GM18507 (cell line): ENCODE data around the gene LRG1.
A peak's percentile ranks its signal among the peaks of the same experiment; 100 is the strongest.
"Not testable (repeated sequence)": the region's sequence is repeated elsewhere in the genome, so short reads cannot be mapped to it uniquely, and the experiment has no call there.

Source experiments
- DNase-seq: peaks from one replicate; pipeline ENCODE4 v3.0.0; 2011; ENCODE audit warnings: low read depth; ENCODE audit not compliant: insufficient read length; ENCODE audit errors: extremely low spot score
- FAIRE-seq: peaks from 2 replicates; lab custom pipeline; 2011; peaks lifted over from hg19 to GRCh38; lab: Jason Lieb, UNC

The LRG1 gene

DNA sequence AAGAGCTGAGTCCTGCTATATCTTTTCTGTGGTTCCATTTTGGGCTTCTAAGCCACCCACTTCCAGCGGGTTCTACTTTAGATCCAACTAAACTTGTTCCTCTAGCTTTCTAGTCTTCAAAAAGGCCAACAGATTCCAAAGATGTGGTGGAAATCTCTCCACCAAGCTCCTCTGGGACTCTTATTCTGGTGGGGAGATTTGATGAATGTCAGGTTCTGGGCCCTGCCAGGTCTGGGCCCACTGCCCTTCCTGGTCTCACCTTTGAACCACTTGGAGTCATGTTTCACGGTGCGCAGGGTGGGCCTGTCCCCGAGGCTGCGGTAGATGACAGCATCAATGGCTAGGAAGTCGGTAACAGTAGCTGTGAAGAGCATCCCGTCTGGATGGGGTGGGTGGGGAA lies 14.9 kb upstream of the LRG1 start:
- no peak for DNase-seq

DNA sequence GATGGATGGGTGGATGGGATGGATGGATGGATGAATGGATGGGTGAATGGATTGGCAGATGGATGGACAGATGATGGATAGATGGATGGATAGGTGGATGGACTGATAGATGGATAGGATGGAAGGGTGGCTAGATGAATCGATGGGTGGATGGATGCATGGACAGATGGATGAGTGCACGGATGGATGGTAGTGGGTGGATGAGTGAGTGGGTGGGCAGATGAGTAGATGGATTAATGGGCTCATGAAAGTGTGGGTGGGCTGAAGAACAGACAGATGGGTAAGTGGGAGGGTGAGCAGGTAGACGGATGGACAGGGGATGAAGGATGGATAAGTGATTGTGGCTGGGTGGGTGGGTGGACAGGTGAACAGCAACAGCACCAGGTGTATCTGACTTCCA lies 13.9 kb upstream of the LRG1 start:
- FAIRE-seq: no peak
- DNase-seq: no peak

More for the DNA sequence above, 14.9 kb upstream of the LRG1 start:
- FAIRE-seq: no peak

DNA sequence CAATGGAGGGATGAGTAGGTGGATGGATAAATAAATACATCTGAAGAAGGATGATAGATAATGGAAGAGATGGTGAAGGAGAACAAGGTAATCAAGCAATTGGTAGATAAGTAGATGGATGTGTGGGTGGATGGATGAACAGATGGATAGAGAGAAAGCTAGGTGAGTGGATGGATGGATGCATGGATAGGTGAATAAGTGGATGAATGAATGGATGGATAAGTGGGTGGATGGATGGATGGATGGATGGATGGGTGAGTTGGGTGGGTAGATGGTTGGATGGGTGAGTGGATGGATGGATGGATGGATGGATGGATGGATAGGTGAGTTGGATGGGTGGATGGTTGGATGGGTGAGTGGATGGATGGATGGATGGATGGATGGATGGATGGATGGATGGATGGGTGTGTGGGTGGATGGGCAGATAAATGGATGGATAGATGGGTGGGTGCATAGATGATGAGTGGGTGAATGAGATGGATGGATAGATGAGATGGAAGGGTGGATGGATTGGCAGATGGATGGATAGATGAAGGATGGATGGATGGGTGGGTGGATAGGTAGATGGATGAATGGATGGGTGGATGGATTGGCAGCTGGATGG lies 13.4 kb upstream of the LRG1 start:
- no peak for FAIRE-seq

DNA sequence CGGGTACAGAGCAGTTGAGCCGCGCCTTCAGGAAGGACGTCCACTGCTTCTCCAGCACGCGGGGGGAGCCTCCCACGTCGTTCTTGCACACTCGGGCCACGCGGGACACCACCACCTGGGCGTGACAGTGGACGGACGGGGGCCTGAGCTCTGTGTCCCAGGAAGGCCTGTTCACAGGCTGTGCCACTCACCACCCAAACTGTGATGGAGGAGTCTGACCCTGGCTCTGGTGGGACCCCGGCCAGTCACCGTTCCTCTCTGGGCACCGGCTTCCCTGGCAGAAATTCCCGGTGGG lies 12.6 kb upstream of the LRG1 start:
- DNase-seq (no peak), FAIRE-seq (no peak)

More for the DNA sequence above, 13.4 kb upstream of the LRG1 start:
- no peak for DNase-seq

DNA sequence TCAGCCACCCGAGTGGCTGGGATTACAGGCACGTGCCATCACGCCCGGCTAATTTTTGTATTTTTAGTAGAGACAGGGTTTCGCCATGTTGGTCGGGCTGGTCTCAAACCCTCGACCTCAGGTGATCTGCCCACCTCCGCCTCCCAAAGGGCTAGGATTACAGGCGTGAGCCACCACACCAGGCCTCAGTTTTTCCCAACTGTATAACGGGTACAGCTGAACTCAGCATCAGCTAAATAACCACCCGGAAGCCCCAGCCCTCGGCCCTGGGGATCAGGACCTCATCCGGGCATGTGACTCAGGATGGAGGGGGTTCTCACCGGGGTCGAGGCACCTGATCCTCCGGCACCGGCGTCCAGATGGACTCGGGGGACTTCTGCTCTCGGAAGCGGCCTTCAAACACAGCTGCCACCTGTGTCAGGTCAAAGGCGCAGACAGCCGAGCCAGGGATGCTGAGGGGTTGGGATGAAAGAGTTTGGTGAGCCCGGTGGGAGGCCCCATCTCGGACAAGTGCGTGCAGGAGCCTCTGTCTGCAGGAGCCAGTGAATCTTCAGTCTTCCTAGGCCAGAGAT lies 10.7 kb upstream of the LRG1 start:
- FAIRE-seq (no peak), DNase-seq (no peak)

DNA sequence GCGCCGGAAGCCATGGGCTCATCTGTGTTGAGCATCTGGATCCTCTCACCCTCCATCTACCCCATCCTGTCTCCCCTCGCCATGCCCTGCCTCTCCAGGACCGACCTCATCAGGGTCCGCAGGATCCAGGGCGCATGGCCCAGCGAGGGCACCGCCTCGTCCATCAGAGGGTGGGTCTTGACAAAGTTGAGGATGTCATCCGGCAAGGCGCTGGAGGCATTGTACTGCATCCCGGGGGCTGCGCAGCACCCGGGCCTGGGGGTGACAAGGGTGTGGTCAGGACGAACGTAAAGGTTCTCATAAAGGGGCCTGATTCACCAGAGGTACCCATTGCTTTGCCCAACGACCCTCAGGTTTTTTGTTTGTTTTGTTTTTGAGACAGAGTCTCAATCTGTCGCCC lies 10.2 kb upstream of the LRG1 start:
- DNase-seq: no peak
- FAIRE-seq: no peak

DNA sequence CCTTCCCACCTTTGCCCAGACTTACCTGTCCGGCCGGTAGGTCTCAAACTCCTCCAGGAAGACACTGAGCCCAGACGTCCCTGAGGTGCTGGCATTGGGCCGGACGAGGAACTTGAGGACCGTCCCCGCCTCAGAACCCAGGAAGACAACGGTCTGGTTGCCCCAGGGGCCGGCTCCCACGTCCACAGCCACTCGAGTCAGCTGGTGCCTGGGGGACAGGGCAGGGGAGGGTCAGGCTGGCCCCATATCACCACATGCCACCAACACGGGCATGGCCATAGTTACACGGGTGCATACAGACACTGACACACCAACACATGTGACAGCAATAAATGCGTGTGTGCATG lies 8.4 kb upstream of the LRG1 start:
- FAIRE-seq (no peak), DNase-seq (no peak)

DNA sequence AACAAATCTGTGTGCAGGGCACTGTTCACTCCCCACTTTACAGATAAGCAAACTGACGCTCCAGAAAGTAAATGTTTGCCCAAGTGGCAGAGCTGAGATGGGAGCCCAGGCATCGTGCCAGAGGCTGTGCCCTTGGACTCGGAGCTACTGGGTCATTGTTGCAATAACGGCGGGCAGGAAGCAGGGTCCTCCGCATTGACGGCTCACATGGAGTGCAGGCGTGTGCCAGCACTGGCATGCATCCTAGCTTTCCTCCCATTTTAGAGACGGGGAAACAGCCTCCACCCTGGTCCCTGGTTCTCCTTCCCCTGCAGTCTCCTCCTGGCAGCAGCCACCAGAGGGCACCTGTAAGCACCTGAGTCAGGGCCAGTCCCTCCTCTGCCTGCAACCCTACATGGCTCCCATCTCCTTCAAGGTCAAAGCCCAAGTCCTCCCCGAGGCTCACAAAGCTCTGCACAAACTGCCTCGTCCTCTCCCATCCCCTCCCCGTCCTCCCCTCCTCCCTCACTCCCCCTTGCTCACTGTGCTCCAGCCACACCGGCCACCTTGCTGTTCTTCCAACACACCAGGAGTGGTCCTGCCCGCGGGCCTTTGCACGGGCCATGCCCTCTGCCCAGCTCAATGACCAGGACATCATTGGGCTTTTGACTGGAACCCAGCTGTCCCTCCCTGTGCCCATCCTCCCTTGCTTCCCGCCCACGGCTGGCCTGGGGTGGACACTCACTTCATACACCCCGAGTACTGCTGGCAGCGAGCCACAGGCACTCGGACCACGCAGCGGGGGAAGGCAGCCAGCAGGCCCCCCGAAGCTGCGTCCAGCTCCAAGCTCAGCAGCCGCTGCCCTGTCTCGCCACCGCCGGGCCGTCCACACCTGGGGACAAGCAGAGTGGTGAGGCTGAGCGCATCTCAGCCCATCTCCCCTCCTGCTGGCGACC lies 7.7 kb upstream of the LRG1 start:
- no peak for DNase-seq
- no peak for FAIRE-seq

DNA sequence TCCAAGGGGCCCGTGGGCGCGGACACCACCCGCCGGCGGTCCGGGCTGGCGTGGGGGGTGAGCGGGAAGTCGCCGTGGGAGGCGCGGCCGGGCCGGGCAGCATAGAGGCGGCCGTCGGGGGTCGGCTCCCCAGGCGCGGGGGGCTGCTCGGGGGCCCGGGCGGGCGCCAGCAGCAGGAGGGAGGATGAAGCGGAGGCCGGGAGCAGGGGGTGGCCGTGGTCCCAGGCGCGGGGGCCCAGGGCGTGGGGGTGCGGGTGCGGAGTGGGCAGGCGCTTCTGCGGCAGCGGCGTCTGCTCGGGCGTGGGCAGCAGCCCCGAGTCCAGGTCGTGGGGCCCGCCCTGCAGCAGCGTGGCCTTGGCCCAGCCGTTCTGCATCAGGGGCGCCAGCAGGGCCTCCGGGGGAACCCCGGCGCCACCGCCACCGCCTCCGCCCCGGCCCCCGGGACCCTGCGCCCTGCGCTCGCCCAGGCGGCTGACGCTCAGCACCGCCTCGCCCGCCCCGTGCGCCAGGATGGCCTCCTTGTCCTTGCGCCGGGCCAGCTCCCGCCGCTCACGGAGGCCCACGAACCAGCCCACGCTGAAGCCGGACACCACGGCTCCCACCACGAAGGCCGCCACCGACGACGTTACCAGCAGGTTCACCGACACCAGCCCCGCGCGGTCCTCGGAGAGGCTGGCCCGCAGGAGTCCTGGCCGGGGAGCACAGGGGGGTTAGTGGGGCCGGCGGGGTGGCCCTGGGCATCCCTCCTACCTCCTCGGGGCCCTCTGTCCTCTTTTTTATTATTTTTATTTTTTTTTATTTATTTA lies 4.2 kb upstream of the LRG1 start:
- no peak for DNase-seq
- no peak for FAIRE-seq

DNA sequence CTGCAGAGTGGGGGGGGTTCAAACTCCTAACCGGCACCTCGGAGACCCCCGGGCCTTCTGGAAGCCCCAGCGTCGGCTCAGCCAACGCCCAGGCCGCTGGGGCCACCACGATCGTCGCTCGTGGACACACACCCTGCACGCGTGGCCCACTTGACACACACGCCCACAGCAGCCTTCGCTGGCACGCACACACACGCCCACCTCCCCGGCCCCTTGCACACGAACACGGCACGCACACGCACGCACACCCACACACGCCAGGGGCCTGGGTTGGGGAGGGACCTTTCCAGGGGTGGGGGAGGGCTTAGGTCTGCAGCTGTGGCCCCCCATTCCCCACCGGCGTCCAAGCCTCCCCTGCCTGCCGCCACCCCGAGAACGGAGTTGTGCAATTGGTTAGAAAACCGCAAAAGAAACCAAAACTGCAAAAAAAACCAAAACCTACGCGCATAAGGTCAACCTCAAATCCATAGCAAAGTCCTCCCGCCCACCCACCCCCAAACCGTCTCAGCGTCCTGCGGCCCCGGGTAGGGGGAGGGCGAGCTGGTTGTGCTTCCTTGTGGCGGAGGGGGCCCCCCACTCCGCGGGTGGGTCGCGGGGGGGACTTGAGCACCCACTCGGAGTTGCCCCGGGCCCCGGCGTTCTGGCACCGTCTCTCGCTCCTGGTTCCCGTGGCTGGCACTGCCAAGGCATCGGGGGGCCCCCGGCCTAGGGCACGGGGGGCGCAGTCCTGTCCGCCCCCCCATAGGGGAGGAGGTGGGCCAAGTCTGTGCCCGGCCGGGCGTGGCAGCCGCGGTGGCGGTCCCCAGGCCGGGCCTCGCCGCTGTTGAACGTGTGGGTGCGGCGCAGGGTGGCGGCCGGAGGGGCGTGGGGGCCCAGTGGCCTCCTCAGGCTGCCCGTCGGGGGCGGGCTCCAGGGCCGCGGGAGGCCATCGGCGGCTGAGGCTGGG lies 3.3 kb upstream of the LRG1 start:
- FAIRE-seq: no peak
- no peak for DNase-seq

DNA sequence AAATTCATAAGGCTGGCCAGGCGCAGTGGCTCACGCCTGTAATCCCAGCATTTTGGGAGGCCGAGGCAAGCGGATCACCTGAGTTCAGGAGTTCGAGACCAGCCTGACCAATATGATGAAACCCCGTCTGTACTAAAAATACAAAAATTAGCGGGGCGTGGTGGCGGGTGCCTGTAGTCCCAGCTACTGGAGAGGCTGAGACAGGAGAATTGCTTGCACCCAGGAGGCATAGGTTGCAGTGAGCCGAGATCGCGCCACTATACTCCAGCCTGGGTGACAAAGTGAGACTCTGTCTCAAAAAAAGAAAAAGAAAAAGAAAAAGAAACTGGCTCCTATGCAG lies 1.9 kb upstream of the LRG1 start:
- FAIRE-seq, DNase-seq: not testable (repeated sequence)

DNA sequence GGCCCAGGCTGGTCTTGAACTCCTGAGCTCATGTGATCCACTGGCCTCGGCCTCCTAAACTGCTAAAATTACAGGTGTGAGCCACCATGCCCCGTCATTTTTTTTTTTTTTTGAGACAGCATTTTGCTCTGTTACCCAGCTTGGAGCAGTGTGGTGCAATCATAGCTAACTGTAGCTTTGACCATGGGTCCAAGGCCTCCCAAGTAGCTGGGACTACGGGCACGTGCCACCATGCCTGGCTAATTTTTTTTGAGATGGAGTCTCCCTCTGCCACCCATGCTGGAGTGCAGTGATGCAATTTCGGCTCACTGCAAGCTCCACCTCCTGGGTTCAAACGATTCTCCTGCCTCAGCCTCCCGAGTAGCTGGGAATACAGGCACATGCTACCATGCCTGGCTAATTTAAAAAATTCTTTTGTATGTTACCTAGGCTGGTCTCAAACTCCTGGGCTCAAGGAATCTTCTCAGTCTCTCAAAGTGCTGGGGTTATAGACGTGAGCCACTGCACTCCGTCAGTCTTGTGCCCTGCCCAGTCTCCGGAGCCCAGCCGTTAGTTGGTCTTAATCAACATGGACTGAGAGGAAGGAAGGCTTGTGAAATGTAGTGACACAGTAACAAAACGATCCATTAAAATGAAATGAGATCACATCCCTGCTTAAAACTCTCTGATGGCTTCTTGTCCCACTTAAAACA lies 1.4 kb upstream of the LRG1 start:
- DNase-seq (no peak), FAIRE-seq (no peak)

DNA sequence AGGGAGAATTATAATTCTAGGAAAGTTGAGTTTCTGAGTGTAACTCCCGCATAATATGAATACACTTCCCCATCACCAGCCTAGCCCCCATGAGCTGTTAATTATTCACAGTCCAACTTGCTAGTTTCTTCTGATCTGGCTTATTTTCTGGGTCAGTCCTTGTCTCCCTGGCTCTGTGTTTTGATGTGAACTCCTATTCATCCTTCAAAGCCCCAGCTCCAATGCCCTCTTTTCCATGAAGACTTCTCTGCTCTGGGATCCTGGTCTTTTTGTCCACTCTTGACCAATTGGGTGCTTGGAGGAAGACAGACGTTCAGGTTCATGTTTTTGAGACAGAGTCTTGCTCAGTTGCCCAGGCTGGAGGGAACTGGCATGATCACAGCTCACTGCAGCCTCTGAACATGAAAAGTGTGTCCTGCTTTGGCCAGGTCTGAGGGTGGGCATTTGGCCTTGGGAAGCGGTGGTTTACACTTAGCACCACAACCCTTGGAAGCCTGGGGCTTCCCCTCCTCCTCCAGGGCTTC lies 605 bp downstream of the LRG1 start:
- DNase-seq (no peak), FAIRE-seq (no peak)

DNA sequence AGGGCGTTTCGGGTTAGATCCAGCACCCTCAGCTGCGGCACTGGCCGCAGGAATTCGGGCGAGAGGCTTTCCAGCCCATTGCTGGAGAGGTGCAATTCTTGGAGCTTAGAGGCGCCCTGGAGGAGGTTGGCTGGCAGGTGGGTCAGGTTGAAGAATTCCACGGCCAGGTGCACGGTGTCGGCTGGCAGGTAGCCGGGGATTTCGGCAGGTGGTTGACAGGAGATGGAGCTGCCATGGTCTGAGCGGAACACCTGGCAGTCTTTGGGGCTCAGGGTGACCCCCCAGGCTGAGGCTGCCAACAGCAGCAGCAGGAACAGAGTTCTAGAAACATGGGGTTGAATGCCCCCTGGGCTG lies 1.3 kb downstream of the LRG1 start:
- FAIRE-seq (no peak), DNase-seq (no peak)

DNA sequence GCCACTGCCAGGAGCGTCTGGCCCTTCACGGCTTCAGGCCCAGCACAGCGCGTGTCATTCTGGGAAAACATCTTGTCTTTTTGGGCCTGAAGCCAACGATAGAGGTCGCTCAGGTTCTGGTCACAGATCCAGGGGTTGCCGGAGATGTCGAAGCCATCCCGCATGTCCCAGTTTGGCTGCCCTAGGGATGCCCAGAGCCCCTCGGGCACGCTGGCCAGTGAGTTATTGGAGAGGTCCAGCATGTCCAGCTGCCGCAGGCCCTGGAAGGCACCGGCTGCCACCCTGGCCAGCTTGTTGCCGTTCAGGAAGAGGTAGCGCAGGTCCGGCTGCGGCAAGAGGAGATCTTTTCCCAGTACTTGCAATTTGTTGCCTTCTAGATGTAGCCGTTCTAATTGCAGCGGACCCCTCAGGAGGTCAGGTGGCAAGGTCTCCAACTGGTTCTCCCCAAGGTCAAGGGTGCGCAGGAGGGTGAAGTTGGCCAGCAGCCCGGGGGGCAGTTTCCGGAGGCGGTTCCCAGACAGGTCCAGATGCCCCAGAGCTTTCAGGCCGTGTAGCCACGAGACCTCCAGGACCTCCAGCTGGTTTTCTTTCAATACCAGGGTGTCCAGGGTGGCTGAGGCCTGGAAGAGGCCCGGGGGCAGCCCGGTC lies 1.8 kb downstream of the LRG1 start:
- no peak for DNase-seq
- no peak for FAIRE-seq

DNA sequence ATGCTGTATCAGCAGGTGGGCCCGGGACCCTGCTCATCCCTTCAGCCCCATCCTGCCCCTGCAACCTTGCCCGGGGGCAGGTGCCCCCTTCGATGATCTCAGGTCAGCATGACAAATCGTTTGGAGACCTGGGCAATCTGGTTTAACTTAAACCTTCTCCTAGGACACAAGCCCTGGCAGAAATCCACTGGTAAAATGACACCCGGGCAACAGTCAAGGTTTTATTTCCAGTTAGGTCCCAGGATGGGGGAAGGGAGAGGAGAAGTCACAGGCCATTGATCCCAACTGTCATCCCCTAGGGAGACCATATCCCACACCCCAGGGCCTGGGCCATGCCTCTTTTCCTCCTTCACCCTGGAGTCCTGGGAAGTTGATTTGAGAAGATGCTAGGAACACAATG lies 3.0 kb downstream of the LRG1 start:
- FAIRE-seq: no peak
- no peak for DNase-seq

DNA sequence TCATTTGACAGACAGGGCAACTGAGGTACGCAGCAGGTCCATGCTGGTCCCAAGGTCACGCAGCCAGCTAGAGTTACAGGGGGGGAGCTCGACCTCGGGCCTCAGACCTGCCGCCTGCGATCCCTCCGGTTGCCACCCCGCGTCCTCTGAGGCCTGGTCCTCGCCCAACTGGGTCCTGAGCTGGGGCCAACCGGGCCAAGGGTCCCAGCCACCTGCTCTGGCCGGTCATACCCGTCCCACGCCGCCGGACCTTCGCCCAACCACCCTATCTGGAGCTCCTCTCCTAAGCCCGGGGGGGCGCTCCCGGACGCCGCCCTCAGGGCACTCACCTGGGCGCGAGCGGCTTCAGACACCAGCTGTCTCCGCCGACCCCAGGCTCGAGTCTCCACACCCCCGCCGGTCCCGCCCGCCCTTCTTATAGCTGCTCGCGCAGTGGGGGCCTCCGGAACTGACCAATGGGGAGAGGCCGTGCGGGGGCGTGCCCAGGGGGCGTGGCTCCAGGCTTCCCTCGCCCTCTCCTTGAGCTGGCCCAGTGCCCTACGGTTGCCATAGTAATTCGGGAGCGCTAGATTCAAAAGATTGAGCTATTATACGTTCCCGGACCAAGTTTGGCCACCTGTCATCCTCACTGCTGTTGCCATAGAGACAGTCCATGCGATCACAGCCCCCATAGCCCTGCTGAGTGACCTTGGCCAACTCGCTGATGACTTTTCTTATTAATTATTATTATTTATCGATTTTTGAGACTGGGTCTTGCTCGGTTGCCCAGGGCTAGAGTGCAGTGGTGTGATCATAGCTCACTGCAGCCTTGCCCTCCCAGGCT lies 4.8 kb downstream of the LRG1 start, which contains the start of gene PLIN5:
PLIN5 (minus strand) TSS at position 389 of the 823 bp plus-strand sequence. CDS start 1,150 bp downstream, outside the sequence.
- FAIRE-seq (no peak), DNase-seq (peak; percentile 35)
